Measurements from ENCODE around the gene ARMC9. TPM values are rescaled to one million over a fixed set of nuclear protein-coding genes. Genes with fewer than 3 reads are reported as not detected.
"Not testable (repeated sequence)": the region's sequence is repeated elsewhere in the genome, so short reads cannot be mapped to it uniquely, and the experiment has no call there.

ARMC9 gene
- total RNA-seq, 4 donors from 2014 or later, result 16.8 to 47.6 (median 39.3) TPM

- no peak for DNase-seq
- TF ChIP-seq POLR2A (IDR thresholded peaks at IDR 0.05) (no peak), CTCF (IDR thresholded peaks at IDR 0.05) (no peak)
- H3K4me3 ChIP-seq, result no peak overlapping the region
- no peak overlapping the region for H3K27ac ChIP-seq
- no peaks in the 10 kb centered on the region for H3K36me3 ChIP-seq
- H3K9me3 ChIP-seq, result no peaks in the 10 kb centered on the region
- H3K4me1 ChIP-seq, result peaks cover 0 to 23% of the 10 kb centered on the region in 2 donors
- peaks cover 0 to 3% of the 10 kb centered on the region in 2 donors for H3K27me3 ChIP-seq
- intact Hi-C loops (cut with DNase I; ENCODE audit: low total_unique reads), result no loop called here
These were observed 199.5 kb downstream of the ARMC9 start for GRCh38 chr2:231397928-231398294.

GRCh38 chr2:231398585-231398984 is 200.2 kb downstream of the ARMC9 start:
- intact Hi-C loops (cut with DNase I; ENCODE audit: low total_unique reads), result no loop called here

DNA sequence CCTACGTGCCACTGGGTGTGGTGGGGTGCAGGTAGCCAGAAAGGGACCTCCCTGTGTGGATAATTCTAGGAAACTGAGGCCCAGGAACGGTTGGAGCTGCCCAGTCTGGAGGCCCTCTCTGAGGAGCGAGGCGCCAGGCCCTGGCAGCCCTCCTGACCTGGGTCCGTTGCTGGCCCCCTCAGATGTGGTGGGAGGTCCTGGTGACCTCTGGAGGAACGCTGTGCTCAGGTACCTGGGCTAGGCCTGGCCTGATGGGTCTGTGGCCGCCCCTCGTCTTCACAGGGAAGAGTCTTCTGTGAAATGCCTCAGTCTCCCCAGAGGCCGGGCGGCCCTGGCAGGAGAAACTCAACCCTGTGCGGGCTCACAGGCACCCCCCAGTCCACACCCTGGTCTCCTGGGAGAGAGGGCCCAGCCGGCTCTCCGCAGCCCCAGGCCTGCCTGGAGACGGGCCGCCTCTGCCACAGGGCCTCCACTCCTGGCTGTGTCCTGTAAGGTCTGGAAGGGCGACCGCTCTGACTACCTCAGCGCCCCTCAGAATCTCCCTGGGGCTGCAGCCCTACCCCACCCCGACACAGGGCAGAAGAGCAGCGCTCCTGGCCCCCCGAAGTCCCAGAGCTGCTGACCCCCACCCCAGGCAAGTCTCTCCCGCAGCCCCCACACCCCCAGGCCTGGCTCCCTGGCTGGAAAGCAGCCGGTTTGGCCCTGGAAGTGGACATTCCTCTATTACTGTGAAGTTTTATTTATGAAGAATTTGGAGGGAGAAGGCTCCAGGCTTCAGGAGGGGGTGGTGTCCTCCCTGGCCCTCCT is 200.8 kb downstream of the ARMC9 start:
- H3K36me3 ChIP-seq, result no peaks in the 10 kb centered on the region
- no peak overlapping the region for H3K4me3 ChIP-seq
- intact Hi-C loops (cut with DNase I; ENCODE audit: low total_unique reads), result no loop called here
- no peak for TF ChIP-seq CTCF (IDR thresholded peaks at IDR 0.05)
- no peak for TF ChIP-seq POLR2A (IDR thresholded peaks at IDR 0.05)
- H3K27me3 ChIP-seq, result peaks cover 0 to 3% of the 10 kb centered on the region in 2 donors
- H3K9me3 ChIP-seq, result no peaks in the 10 kb centered on the region
- H3K27ac ChIP-seq, result peak overlapping the region; percentile 62 to 81
- DNase-seq, result peak in 1 of 2 donors; percentile 52
- peaks cover 0 to 23% of the 10 kb centered on the region in 2 donors for H3K4me1 ChIP-seq

More at GRCh38 chr2:231398585-231398984, 200.2 kb downstream of the ARMC9 start:
- TF ChIP-seq CTCF (IDR thresholded peaks at IDR 0.05), result no peak
- TF ChIP-seq POLR2A (IDR thresholded peaks at IDR 0.05), result no peak
- no peak for DNase-seq
- Histone ChIP-seq H3K27me3 (peaks cover 0 to 3% of the 10 kb centered on the region in 2 donors), H3K4me3 (no peak overlapping the region), H3K36me3 (no peaks in the 10 kb centered on the region), H3K9me3 (no peaks in the 10 kb centered on the region), H3K4me1 (peaks cover 0 to 23% of the 10 kb centered on the region in 2 donors), H3K27ac (peak overlapping the region; percentile 62 to 81)

DNA sequence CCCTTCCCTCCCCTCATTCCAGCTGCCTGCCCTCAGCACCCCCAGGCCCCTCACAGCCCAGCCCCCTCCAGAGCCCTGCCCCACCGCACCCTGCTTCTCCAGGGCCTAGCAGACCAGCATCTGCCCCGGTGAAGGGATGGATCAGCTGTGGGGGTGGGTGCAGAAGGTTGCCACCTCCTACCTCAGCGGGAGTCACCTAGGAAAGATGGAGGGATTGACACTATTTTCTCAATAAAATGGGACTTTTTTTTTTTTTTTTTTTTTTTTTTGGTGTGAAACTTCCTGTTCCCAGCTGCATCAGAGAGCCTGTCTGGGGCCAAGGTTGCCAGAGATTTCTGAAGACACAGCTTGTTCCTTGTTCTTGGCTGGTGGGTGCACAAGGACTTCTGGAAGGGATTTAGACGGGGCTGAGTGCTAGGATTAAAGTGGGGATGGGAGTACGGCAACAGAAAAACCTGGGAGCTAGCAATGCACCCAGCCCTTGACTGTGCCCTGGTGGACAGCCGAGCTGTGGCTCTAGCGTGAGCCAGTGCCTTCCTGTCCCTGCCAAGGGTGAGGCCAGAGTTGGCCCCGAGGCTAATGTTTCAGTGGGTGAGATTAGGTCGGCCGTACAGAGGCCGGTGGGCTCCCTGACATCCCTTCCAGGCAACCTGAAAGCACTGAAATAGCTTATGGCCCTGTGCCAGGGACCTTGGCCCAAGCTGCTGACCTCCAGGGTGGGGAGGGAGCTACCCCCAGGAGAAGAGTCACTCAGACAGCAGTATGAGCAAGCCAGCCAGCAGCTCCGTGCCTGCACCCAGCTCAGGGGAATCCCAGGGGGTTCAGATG is 201.6 kb downstream of the ARMC9 start:
- Histone ChIP-seq H3K4me1 (peaks cover 0 to 23% of the 10 kb centered on the region in 2 donors), H3K27me3 (peaks cover 0 to 3% of the 10 kb centered on the region in 2 donors), H3K9me3 (no peaks in the 10 kb centered on the region), H3K27ac (peak overlapping the region; percentile 62 to 81), H3K4me3 (no peak overlapping the region), H3K36me3 (no peaks in the 10 kb centered on the region)
- DNase-seq, result peak; percentile 48 to 64
- intact Hi-C loops (cut with DNase I; ENCODE audit: low total_unique reads), result no loop called here
- TF ChIP-seq POLR2A (IDR thresholded peaks at IDR 0.05), result no peak
- no peak for TF ChIP-seq CTCF (IDR thresholded peaks at IDR 0.05)

DNA sequence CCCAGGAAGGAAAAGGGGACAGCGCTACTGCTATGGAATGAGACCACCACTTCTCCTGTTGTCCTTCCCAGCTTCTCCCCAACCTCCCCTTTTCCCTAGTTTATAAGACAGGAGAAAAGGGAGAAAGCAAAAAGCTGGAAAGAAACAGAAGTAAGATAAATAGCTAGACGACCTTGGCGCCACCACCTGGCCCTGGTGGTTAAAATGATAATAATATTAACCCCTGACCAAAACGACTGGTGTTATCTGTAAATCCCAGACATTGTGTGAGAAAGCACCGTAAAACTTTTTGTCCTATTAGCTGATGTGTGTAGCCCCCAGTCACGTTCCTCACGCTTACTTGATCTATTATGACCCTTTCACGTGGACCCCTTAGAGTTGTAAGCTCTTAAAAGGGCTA is 202.2 kb downstream of the ARMC9 start:
- H3K9me3 ChIP-seq; DNase-seq; H3K4me3 ChIP-seq; H3K36me3 ChIP-seq; H3K27me3 ChIP-seq; intact Hi-C loops (cut with DNase I; ENCODE audit: low total_unique reads): not testable (repeated sequence)
- H3K4me1 ChIP-seq, result peaks cover 0 to 19% of the 10 kb centered on the region in 2 donors
- peak overlapping the region; percentile 58 to 81 for H3K27ac ChIP-seq

GRCh38 chr2:231401101-231401500 is 202.7 kb downstream of the ARMC9 start:
- DNase-seq; H3K9me3 ChIP-seq; H3K36me3 ChIP-seq; H3K27me3 ChIP-seq; intact Hi-C loops (cut with DNase I; ENCODE audit: low total_unique reads); H3K4me3 ChIP-seq: not testable (repeated sequence)
- H3K4me1 ChIP-seq, result peaks cover 0 to 15% of the 10 kb centered on the region in 2 donors
- peak overlapping the region; percentile 58 to 81 for H3K27ac ChIP-seq

- intact Hi-C loops (cut with DNase I; ENCODE audit: low total_unique reads); H3K9me3 ChIP-seq; H3K27me3 ChIP-seq; DNase-seq; H3K4me3 ChIP-seq; H3K36me3 ChIP-seq: not testable (repeated sequence)
- Histone ChIP-seq H3K27ac (peak overlapping the region in 1 of 2 donors; percentile 11), H3K4me1 (peaks cover 0 to 13% of the 10 kb centered on the region in 2 donors)
These were observed 205.2 kb downstream of the ARMC9 start for GRCh38 chr2:231403421-231404182.

GRCh38 chr2:231404183-231404578 is 205.8 kb downstream of the ARMC9 start:
- peaks cover 0 to 13% of the 10 kb centered on the region in 2 donors for H3K4me1 ChIP-seq
- H3K9me3 ChIP-seq; H3K4me3 ChIP-seq; intact Hi-C loops (cut with DNase I; ENCODE audit: low total_unique reads); H3K27me3 ChIP-seq; H3K27ac ChIP-seq; DNase-seq; H3K36me3 ChIP-seq: not testable (repeated sequence)

Data from uterus (tissue), 4 donors.